Neural cell (in vitro differentiated cells): ENCODE data around the gene ANGPTL7.

Experiments
- CTCF ChIP-seq: fragments of 450-650 bp; IDR thresholded peaks from 2 replicates; pipeline ENCODE4 v1.5.1; 2014; ENCODE audit warnings: antibody characterized with exemption, mild to moderate bottlenecking, moderate library complexity; ENCODE audit not compliant: poor library complexity, severe bottlenecking
- EZH2 ChIP-seq: fragments of 200-600, 300-800 bp; shearing (Covaris generic), sonication (generic); IDR thresholded peaks from 2 replicates; pipeline ENCODE4 v1.6.1; 2014; ENCODE audit warnings: antibody characterized with exemption, low read length, borderline replicate concordance, mild to moderate bottlenecking; ENCODE audit not compliant: insufficient read depth, poor library complexity, severe bottlenecking
- REST ChIP-seq: IDR thresholded peaks from 2 replicates; pipeline ENCODE4 v1.6.1; 2012; ENCODE audit warnings: borderline replicate concordance
- TAF1 ChIP-seq: IDR thresholded peaks from 2 replicates; pipeline ENCODE4 v1.6.1; 2012; ENCODE audit warnings: low read depth

GRCh38 chr1:11158291-11158690, 30.9 kb upstream of the ANGPTL7 start:
- TF ChIP-seq REST (no peak), CTCF (no peak), EZH2 (no peak), TAF1 (no peak)
